Measurements from ENCODE around the gene SLC35A5.

The SLC35A5 gene

GRCh38 chr3:112611752-112612515 is 50.1 kb downstream of the SLC35A5 start:
- FAIRE-seq (no peak), DNase-seq (ENCODE audit: insufficient read length, low spot score) (no peak)
- no peak for TF ChIP-seq POLR2AphosphoS5 (IDR thresholded peaks at IDR 0.05; ENCODE audit: low read depth, low read length)
- no peak for TF ChIP-seq POU2F2 (IDR thresholded peaks at IDR 0.05; ENCODE audit: low read depth, low read length)
- no peak for TF ChIP-seq SPI1 (IDR thresholded peaks at IDR 0.05; ENCODE audit: low read depth, low read length)
- no peak for TF ChIP-seq PAX5 (IDR thresholded peaks at IDR 0.05; ENCODE audit: insufficient read depth, low read length, severe bottlenecking)
- TF ChIP-seq POLR2A (IDR thresholded peaks at IDR 0.05; ENCODE audit: low read depth, low read length), result no peak
- no peak for TF ChIP-seq TAF1 (IDR thresholded peaks at IDR 0.05; ENCODE audit: low read depth, low read length)

GRCh38 chr3:112615989-112616731 is 54.3 kb downstream of the SLC35A5 start:
- TF ChIP-seq PAX5 (IDR thresholded peaks at IDR 0.05; ENCODE audit: insufficient read depth, low read length, severe bottlenecking), result no peak
- no peak for TF ChIP-seq SPI1 (IDR thresholded peaks at IDR 0.05; ENCODE audit: low read depth, low read length)
- no peak for TF ChIP-seq POLR2AphosphoS5 (IDR thresholded peaks at IDR 0.05; ENCODE audit: low read depth, low read length)
- no peak for TF ChIP-seq POU2F2 (IDR thresholded peaks at IDR 0.05; ENCODE audit: low read depth, low read length)
- no peak for TF ChIP-seq POLR2A (IDR thresholded peaks at IDR 0.05; ENCODE audit: low read depth, low read length)
- TF ChIP-seq TAF1 (IDR thresholded peaks at IDR 0.05; ENCODE audit: low read depth, low read length), result no peak
- DNase-seq (ENCODE audit: insufficient read length, low spot score) (no peak), FAIRE-seq (no peak)

- DNase-seq (ENCODE audit: insufficient read length, low spot score) (no peak), FAIRE-seq (no peak)
- no peak for TF ChIP-seq TAF1 (IDR thresholded peaks at IDR 0.05; ENCODE audit: low read depth, low read length)
- TF ChIP-seq POLR2A (IDR thresholded peaks at IDR 0.05; ENCODE audit: low read depth, low read length), result no peak
- no peak for TF ChIP-seq SPI1 (IDR thresholded peaks at IDR 0.05; ENCODE audit: low read depth, low read length)
- TF ChIP-seq POU2F2 (IDR thresholded peaks at IDR 0.05; ENCODE audit: low read depth, low read length), result no peak
- TF ChIP-seq POLR2AphosphoS5 (IDR thresholded peaks at IDR 0.05; ENCODE audit: low read depth, low read length), result no peak
- TF ChIP-seq PAX5 (IDR thresholded peaks at IDR 0.05; ENCODE audit: insufficient read depth, low read length, severe bottlenecking), result no peak
Measured at GRCh38 chr3:112617285-112617684, 55.4 kb downstream of the SLC35A5 start.

GRCh38 chr3:112619295-112619694 is 57.5 kb downstream of the SLC35A5 start:
- FAIRE-seq, result no peak
- no peak for DNase-seq (ENCODE audit: insufficient read length, low spot score)
- no peak for TF ChIP-seq POU2F2 (IDR thresholded peaks at IDR 0.05; ENCODE audit: low read depth, low read length)
- peak; percentile 76 for TF ChIP-seq SPI1 (IDR thresholded peaks at IDR 0.05; ENCODE audit: low read depth, low read length)

- DNase-seq (ENCODE audit: insufficient read length, low spot score), result no peak
- FAIRE-seq, result no peak
- TF ChIP-seq POU2F2 (IDR thresholded peaks at IDR 0.05; ENCODE audit: low read depth, low read length) (no peak), POLR2AphosphoS5 (IDR thresholded peaks at IDR 0.05; ENCODE audit: low read depth, low read length) (no peak), SPI1 (IDR thresholded peaks at IDR 0.05; ENCODE audit: low read depth, low read length) (no peak), PAX5 (IDR thresholded peaks at IDR 0.05; ENCODE audit: insufficient read depth, low read length, severe bottlenecking) (no peak), POLR2A (IDR thresholded peaks at IDR 0.05; ENCODE audit: low read depth, low read length) (no peak), TAF1 (IDR thresholded peaks at IDR 0.05; ENCODE audit: low read depth, low read length) (no peak)
Measured at GRCh38 chr3:112623213-112623612, 61.4 kb downstream of the SLC35A5 start.

- TF ChIP-seq PAX5 (IDR thresholded peaks at IDR 0.05; ENCODE audit: insufficient read depth, low read length, severe bottlenecking) (no peak), POLR2AphosphoS5 (IDR thresholded peaks at IDR 0.05; ENCODE audit: low read depth, low read length) (no peak), SPI1 (IDR thresholded peaks at IDR 0.05; ENCODE audit: low read depth, low read length) (no peak), POU2F2 (IDR thresholded peaks at IDR 0.05; ENCODE audit: low read depth, low read length) (no peak), TAF1 (IDR thresholded peaks at IDR 0.05; ENCODE audit: low read depth, low read length) (no peak), POLR2A (IDR thresholded peaks at IDR 0.05; ENCODE audit: low read depth, low read length) (no peak)
- no peak for DNase-seq (ENCODE audit: insufficient read length, low spot score)
- no peak for FAIRE-seq
Measured at GRCh38 chr3:112623717-112624116, 61.9 kb downstream of the SLC35A5 start.

GRCh38 chr3:112627419-112627818 is 65.6 kb downstream of the SLC35A5 start:
- FAIRE-seq (no peak), DNase-seq (ENCODE audit: insufficient read length, low spot score) (no peak)
- TF ChIP-seq POLR2AphosphoS5 (IDR thresholded peaks at IDR 0.05; ENCODE audit: low read depth, low read length), result no peak
- no peak for TF ChIP-seq POLR2A (IDR thresholded peaks at IDR 0.05; ENCODE audit: low read depth, low read length)

GRCh38 chr3:112627919-112628466 is 66.1 kb downstream of the SLC35A5 start:
- FAIRE-seq (no peak), DNase-seq (ENCODE audit: insufficient read length, low spot score) (no peak)
- no peak for TF ChIP-seq POLR2AphosphoS5 (IDR thresholded peaks at IDR 0.05; ENCODE audit: low read depth, low read length)
- no peak for TF ChIP-seq TAF1 (IDR thresholded peaks at IDR 0.05; ENCODE audit: low read depth, low read length)
- no peak for TF ChIP-seq PAX5 (IDR thresholded peaks at IDR 0.05; ENCODE audit: insufficient read depth, low read length, severe bottlenecking)
- TF ChIP-seq SPI1 (IDR thresholded peaks at IDR 0.05; ENCODE audit: low read depth, low read length), result no peak
- TF ChIP-seq POLR2A (IDR thresholded peaks at IDR 0.05; ENCODE audit: low read depth, low read length), result no peak
- TF ChIP-seq POU2F2 (IDR thresholded peaks at IDR 0.05; ENCODE audit: low read depth, low read length), result no peak

GRCh38 chr3:112629425-112629824 is 67.6 kb downstream of the SLC35A5 start:
- FAIRE-seq, result no peak
- no peak for DNase-seq (ENCODE audit: insufficient read length, low spot score)
- TF ChIP-seq SPI1 (IDR thresholded peaks at IDR 0.05; ENCODE audit: low read depth, low read length), result no peak
- TF ChIP-seq POU2F2 (IDR thresholded peaks at IDR 0.05; ENCODE audit: low read depth, low read length), result no peak
- TF ChIP-seq TAF1 (IDR thresholded peaks at IDR 0.05; ENCODE audit: low read depth, low read length), result no peak
- TF ChIP-seq POLR2A (IDR thresholded peaks at IDR 0.05; ENCODE audit: low read depth, low read length), result no peak
- no peak for TF ChIP-seq POLR2AphosphoS5 (IDR thresholded peaks at IDR 0.05; ENCODE audit: low read depth, low read length)
- no peak for TF ChIP-seq PAX5 (IDR thresholded peaks at IDR 0.05; ENCODE audit: insufficient read depth, low read length, severe bottlenecking)
